HepG2 (cell line): ENCODE results near the gene ITGAE. TPM values are rescaled to one million over a fixed set of nuclear protein-coding genes. Genes with fewer than 3 reads are reported as not detected.

Experiments used
- ATRX ChIP-seq: sonication (generic); formaldehyde crosslinking; IDR thresholded peaks from 2 replicates; pipeline ENCODE4 v1.4.0; 2020; ENCODE audit warnings: missing genetic modification reagents, borderline replicate concordance
- CENPX ChIP-seq: sonication (generic); formaldehyde crosslinking; IDR thresholded peaks from 2 replicates; pipeline ENCODE4 v1.9.0; 2021; ENCODE audit warnings: mild to moderate bottlenecking, missing genetic modification reagents, moderate library complexity
- DMAP1 ChIP-seq: IDR thresholded peaks from 2 replicates; pipeline ENCODE4 v1.6.1; 2016
- HNRNPK ChIP-seq: fragments of 200-400 bp; formaldehyde crosslinking; IDR thresholded peaks from 2 replicates; pipeline ENCODE4 v1.6.1; 2018; ENCODE audit warnings: low read length, low read depth, moderate library complexity, mild to moderate bottlenecking; ENCODE audit not compliant: poor library complexity, severe bottlenecking
- MLLT10 ChIP-seq: sonication (generic); formaldehyde crosslinking; IDR thresholded peaks from 2 replicates; pipeline ENCODE4 v1.4.0; 2020; ENCODE audit warnings: missing genetic modification reagents
- MZF1 ChIP-seq: sonication (generic); formaldehyde crosslinking; IDR thresholded peaks from 2 replicates; pipeline ENCODE4 v1.8.1; 2023; ENCODE audit warnings: mild to moderate bottlenecking, missing genetic modification reagents, borderline replicate concordance
- ZBTB21 ChIP-seq: sonication (generic); formaldehyde crosslinking; IDR thresholded peaks from 2 replicates; pipeline ENCODE4 v1.4.0; 2020; ENCODE audit warnings: missing genetic modification reagents
- ZBTB7B ChIP-seq: sonication (generic); formaldehyde crosslinking; IDR thresholded peaks from 2 replicates; pipeline ENCODE4 v1.4.0; 2020; ENCODE audit warnings: missing genetic modification reagents
- ZFP36 ChIP-seq: fragments of 150-350 bp; IDR thresholded peaks from 2 replicates; pipeline ENCODE4 v1.6.1; 2018; ENCODE audit warnings: borderline replicate concordance, low read length, low read depth; ENCODE audit not compliant: partially characterized antibody
- ZMYM4 ChIP-seq: sonication (generic); formaldehyde crosslinking; IDR thresholded peaks from 2 replicates; pipeline ENCODE4 v1.8.1; 2023; ENCODE audit warnings: mild to moderate bottlenecking, missing genetic modification reagents
- ZNF207 ChIP-seq: fragments of 450-650 bp; IDR thresholded peaks from 2 replicates; pipeline ENCODE4 v1.6.1; 2016; ENCODE audit warnings: antibody characterized with exemption, borderline replicate concordance
- ZNF564 ChIP-seq: sonication (generic); formaldehyde crosslinking; IDR thresholded peaks from 2 replicates; pipeline ENCODE4 v1.8.1; 2023; ENCODE audit warnings: mild to moderate bottlenecking, missing genetic modification reagents
- ZNF598 ChIP-seq: sonication (generic); formaldehyde crosslinking; IDR thresholded peaks from 2 replicates; pipeline ENCODE4 v1.5.1; 2020; ENCODE audit warnings: mild to moderate bottlenecking, missing genetic modification reagents, borderline replicate concordance
- ZNF703 ChIP-seq: sonication (generic); formaldehyde crosslinking; IDR thresholded peaks from 2 replicates; pipeline ENCODE4 v1.5.1; 2020; ENCODE audit warnings: missing genetic modification reagents, mild to moderate bottlenecking, moderate library complexity, borderline replicate concordance
- ZNF737 ChIP-seq: sonication (generic); formaldehyde crosslinking; IDR thresholded peaks from 2 replicates; pipeline ENCODE4 v1.5.0; 2020; ENCODE audit warnings: missing genetic modification reagents, mild to moderate bottlenecking, borderline replicate concordance
- ZNF761 ChIP-seq: sonication (generic); formaldehyde crosslinking; conservative IDR thresholded peaks from 2 replicates; pipeline ENCODE4 v1.4.0; 2020; ENCODE audit warnings: mild to moderate bottlenecking, missing genetic modification reagents
- ZNF781 ChIP-seq: sonication (generic); formaldehyde crosslinking; IDR thresholded peaks from 2 replicates; pipeline ENCODE4 v1.5.1; 2020; ENCODE audit warnings: borderline replicate concordance, mild to moderate bottlenecking, missing genetic modification reagents; ENCODE audit errors: not compliant biosample characterization
- ZNF792 ChIP-seq: IDR thresholded peaks from 2 replicates; pipeline ENCODE4 v1.6.1; 2016
- ZNF841 ChIP-seq: sonication (generic); formaldehyde crosslinking; IDR thresholded peaks from 2 replicates; pipeline ENCODE4 v1.8.1; 2023; ENCODE audit warnings: missing genetic modification reagents, borderline replicate concordance
- polyA plus RNA-seq, 8 experiments: library from polyadenylated mRNA; depleted of rRNA in 3 of 8; stranded (reverse) in 7 of 8; unstranded in 1 of 8; fragments of >200 nt; fragmentation: Illumina TruSeq in 4 of 8; extraction: Trizol in 4 of 8; gene quantifications; 2 replicates each; pipeline versions ENCODE4 v1.2.1 to v1.2.3, GENCODE V29; 2011 to 2016; ENCODE audit warnings: low read depth in 4 of 8, missing spikeins in 1 of 8, mixed read lengths in 1 of 8; ENCODE audit not compliant: insufficient read depth in 1 of 8
- total RNA-seq, 5 experiments: library from RNA; depleted of rRNA; stranded (reverse); fragments of >200 nt; fragmentation: Illumina TruSeq; extraction: Trizol; gene quantifications; 2 replicates each; pipeline ENCODE4 v1.2.3, GENCODE V29; 2016; ENCODE audit warnings: low read depth in 1 of 5
- TF ChIP-seq, protein P1 (sequence below): sonication (generic); formaldehyde crosslinking; IDR thresholded peaks from 2 replicates; pipeline ENCODE4 v1.5.1; 2020; ENCODE audit warnings: mild to moderate bottlenecking, missing genetic modification reagents
- TF ChIP-seq, protein P2 (sequence below), 2 experiments: fragments of 450-650 bp in 1 of 2; sonication (generic) in 1 of 2; formaldehyde crosslinking; IDR thresholded peaks; 2 replicates each; pipeline versions ENCODE4 v1.5.0 to v1.8.0; 2020 to 2022; ENCODE audit warnings: mild to moderate bottlenecking in 1 of 2, missing genetic modification reagents in 1 of 2
- TF ChIP-seq, protein P3 (sequence below): sonication (generic); formaldehyde crosslinking; IDR thresholded peaks from 2 replicates; pipeline ENCODE4 v1.5.0; 2020; ENCODE audit warnings: mild to moderate bottlenecking, missing genetic modification reagents, moderate library complexity
- TF ChIP-seq, protein P4 (sequence below): sonication (generic); formaldehyde crosslinking; IDR thresholded peaks from 2 replicates; pipeline ENCODE4 v1.4.0; 2020; ENCODE audit warnings: missing genetic modification reagents

Gene ITGAE
- total and polyA plus RNA-seq, 2 of the 13 experiments (the other 11 are each of a cell fraction or from before 2014, with no cell fraction given): 42.3 to 49.0 TPM

DNA sequence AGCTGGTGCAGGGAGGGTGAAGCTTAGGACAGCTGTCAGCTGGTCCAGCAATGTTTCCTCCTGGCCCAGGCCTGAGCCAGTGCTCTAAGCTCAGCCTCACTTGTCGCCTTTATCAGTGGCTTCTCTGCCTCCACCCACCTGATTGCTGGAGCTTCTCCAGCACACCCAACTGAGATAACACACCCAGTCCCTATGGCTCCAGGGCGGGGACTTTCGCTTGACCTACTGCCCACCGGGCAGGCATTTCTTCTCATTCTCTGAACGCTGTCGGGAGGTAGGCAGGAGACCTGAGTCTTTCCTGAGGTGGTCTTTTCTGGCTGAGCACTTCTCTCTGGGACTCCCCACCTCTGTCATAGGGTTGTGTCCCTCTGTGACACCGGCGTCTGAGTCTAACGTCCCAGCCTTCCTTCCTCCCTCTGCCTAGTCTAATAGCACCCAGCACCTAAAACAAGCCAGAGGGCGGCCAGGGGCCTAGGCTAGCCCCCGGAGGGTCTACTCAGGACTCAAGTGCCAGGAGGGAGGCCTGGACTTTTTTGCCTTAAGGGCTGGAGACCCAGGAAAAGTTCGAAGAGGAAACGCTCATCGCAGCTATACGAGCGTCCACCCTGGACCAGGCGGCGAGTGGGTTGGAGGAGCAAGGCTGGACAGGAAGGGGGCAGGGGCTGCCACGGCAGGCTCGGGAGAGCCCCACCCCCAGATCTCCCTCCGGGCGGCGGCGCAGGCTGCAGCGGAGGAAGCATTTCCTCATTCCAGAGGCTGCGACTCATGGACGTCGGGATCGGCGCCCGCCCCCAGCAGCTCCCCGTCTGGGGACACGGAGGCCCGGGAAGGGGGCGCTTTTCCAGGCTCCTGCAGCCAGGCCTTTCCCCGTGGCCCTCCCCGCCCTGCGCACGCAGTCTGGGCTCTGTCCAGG is 133.4 kb downstream of the ITGAE start (continued):
- TF ChIP-seq, protein P1, sequence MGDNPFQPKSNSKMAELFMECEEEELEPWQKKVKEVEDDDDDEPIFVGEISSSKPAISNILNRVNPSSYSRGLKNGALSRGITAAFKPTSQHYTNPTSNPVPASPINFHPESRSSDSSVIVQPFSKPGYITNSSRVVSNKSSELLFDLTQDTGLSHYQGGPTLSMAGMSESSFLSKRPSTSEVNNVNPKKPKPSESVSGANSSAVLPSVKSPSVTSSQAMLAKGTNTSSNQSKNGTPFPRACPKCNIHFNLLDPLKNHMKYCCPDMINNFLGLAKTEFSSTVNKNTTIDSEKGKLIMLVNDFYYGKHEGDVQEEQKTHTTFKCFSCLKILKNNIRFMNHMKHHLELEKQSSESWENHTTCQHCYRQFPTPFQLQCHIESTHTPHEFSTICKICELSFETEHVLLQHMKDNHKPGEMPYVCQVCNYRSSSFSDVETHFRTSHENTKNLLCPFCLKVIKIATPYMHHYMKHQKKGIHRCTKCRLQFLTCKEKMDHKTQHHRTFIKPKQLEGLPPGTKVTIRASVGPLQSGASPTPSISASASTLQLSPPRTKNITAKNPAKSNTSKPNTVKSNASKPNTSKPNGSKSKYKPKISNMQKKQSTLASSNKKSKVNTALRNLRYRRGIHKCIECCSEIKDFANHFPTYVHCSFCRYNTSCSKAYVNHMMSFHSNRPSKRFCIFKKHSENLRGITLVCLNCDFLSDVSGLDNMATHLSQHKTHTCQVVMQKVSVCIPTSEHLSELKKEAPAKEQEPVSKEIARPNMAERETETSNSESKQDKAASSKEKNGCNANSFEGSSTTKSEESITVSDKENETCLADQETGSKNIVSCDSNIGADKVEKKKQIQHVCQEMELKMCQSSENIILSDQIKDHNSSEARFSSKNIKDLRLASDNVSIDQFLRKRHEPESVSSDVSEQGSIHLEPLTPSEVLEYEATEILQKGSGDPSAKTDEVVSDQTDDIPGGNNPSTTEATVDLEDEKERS (CRISPR knock-in tag): peak; percentile 73; the same call in 1 of the 2 replicates
- TF ChIP-seq ZNF207 (no peak), ZNF737 (CRISPR knock-in tag) (no peak), ZNF761 (CRISPR knock-in tag) (peak; percentile 8; the same call in 1 of the 2 replicates), ZNF781 (CRISPR knock-in tag) (peak; percentile 98), ZNF841 (CRISPR knock-in tag) (no peak), ZFP36 (no peak), HNRNPK (no peak), ZNF564 (CRISPR knock-in tag) (0 out of 2 replicates have a peak, but pooled peaks have one; percentile 49), ZNF703 (CRISPR knock-in tag) (0 out of 2 replicates have a peak, but pooled peaks have one; percentile 14), CENPX (CRISPR knock-in tag) (no peak), ZBTB21 (no peak), DMAP1 (peak; percentile 73; the same call in 1 of the 2 replicates), ZBTB7B (CRISPR knock-in tag) (peak; percentile 60), MZF1 (CRISPR knock-in tag) (peak; percentile 94; the same call in 1 of the 2 replicates), ZNF792 (CRISPR knock-in tag) (0 out of 2 replicates have a peak, but pooled peaks have one; percentile 5), ATRX (CRISPR knock-in tag) (no peak), MLLT10 (CRISPR knock-in tag) (no peak), ZNF598 (peak; percentile 8; the same call in 1 of the 2 replicates), ZMYM4 (CRISPR knock-in tag) (peak; percentile 24; the same call in 1 of the 2 replicates)
- TF ChIP-seq, protein P2, sequence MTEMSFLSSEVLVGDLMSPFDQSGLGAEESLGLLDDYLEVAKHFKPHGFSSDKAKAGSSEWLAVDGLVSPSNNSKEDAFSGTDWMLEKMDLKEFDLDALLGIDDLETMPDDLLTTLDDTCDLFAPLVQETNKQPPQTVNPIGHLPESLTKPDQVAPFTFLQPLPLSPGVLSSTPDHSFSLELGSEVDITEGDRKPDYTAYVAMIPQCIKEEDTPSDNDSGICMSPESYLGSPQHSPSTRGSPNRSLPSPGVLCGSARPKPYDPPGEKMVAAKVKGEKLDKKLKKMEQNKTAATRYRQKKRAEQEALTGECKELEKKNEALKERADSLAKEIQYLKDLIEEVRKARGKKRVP (CRISPR knock-in tag; IDR thresholded peaks at IDR 0.05): no peak
- TF ChIP-seq, protein P3, sequence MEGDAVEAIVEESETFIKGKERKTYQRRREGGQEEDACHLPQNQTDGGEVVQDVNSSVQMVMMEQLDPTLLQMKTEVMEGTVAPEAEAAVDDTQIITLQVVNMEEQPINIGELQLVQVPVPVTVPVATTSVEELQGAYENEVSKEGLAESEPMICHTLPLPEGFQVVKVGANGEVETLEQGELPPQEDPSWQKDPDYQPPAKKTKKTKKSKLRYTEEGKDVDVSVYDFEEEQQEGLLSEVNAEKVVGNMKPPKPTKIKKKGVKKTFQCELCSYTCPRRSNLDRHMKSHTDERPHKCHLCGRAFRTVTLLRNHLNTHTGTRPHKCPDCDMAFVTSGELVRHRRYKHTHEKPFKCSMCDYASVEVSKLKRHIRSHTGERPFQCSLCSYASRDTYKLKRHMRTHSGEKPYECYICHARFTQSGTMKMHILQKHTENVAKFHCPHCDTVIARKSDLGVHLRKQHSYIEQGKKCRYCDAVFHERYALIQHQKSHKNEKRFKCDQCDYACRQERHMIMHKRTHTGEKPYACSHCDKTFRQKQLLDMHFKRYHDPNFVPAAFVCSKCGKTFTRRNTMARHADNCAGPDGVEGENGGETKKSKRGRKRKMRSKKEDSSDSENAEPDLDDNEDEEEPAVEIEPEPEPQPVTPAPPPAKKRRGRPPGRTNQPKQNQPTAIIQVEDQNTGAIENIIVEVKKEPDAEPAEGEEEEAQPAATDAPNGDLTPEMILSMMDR (CRISPR knock-in tag): peak; percentile 50
- TF ChIP-seq, protein P4, sequence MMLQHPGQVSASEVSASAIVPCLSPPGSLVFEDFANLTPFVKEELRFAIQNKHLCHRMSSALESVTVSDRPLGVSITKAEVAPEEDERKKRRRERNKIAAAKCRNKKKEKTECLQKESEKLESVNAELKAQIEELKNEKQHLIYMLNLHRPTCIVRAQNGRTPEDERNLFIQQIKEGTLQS: peak; percentile 70
